HCT116 (cell line): ENCODE measurements around the gene RRAS2. TPM values are rescaled to one million over a fixed set of nuclear protein-coding genes. Genes with fewer than 3 reads are reported as not detected.
"Not testable (repeated sequence)": the region's sequence is repeated elsewhere in the genome, so short reads cannot be mapped to it uniquely, and the experiment has no call there.

ENCODE experiments used
- ATAC-seq: fragments of 200-7000 bp; cut with Tn5 transposase; 2 replicates; pipeline ENCODE4 v1.9.1; 2020; ENCODE audit warnings: mild to moderate bottlenecking, moderate library complexity
- BruUV-seq: library from RNA; stranded (reverse); fragments of 400-500 nt; replicated peaks from 2 replicates; lab custom pipeline; 2021; lab: Mats Ljungman, UMichigan
- CTCF ChIA-PET: fragments of 300-600 bp; sonication (Branson Sonifier 250); formaldehyde crosslinking; loops from one replicate; lab custom pipeline; 2021; ENCODE audit warnings: antibody characterized with exemption; lab: Charles Lee
- POLR2A ChIA-PET: fragments of 300-600, 350-600 bp; sonication (Branson Sonifier 250); formaldehyde crosslinking; loops from one replicate; lab custom pipeline; 2021; ENCODE audit warnings: antibody characterized with exemption; lab: Charles Lee
- RAD21 ChIA-PET, 2 experiments: fragments of 300-600 bp; sonication (Branson Sonifier 250); formaldehyde crosslinking; loops; one replicate each; lab custom pipeline; 2023; ENCODE audit warnings: low total read pairs in 2 of 2; ENCODE audit not compliant: uncharacterized antibody in 2 of 2, unreplicated experiment in 2 of 2, low non-redundant PET in 1 of 2; lab: Charles Lee
- DNase-seq: peaks from one replicate; pipeline ENCODE4 v3.0.0-alpha.2; 2010; ENCODE audit warnings: low read depth, low spot score
- H2AFZ ChIP-seq: fragments of 200-600 bp; shearing (Covaris generic), sonication (generic); 2 replicates; pipeline ENCODE4 v1.6.1; 2017; ENCODE audit warnings: low read depth, mixed run types, mixed read lengths, antibody characterized with exemption, low read length; ENCODE audit not compliant: poor library complexity, severe bottlenecking
- H3K27ac ChIP-seq: 2 replicates; pipeline ENCODE4 v1.5.1; 2012; ENCODE audit warnings: low read depth, low read length
- H3K27me3 ChIP-seq: fragments of 200-600 bp; sonication (generic); 2 replicates; pipeline ENCODE4 v1.6.1; 2016; ENCODE audit warnings: mixed run types, low read length, mixed read lengths; ENCODE audit not compliant: insufficient read depth
- H3K36me3 ChIP-seq, 2 experiments: fragments of 200-500 bp in 1 of 2; fragments of 200-600 bp in 1 of 2; sonication (Bioruptor generic) in 1 of 2; sonication (generic) in 1 of 2; 2 replicates each; pipeline versions ENCODE4 v1.5.1 to v1.6.1; 2014 to 2016; ENCODE audit warnings: low read length in 2 of 2, inconsistent platforms in 1 of 2, mixed read lengths in 1 of 2, mixed run types in 1 of 2; ENCODE audit not compliant: insufficient read depth in 2 of 2, control insufficient read depth in 1 of 2
- H3K4me1 ChIP-seq, 2 experiments: fragments of 200-600 bp in 1 of 2; sonication (generic) in 1 of 2; 2 replicates each; pipeline versions ENCODE4 v1.5.1 to v1.6.1; 2012 to 2017; ENCODE audit warnings: low read length in 2 of 2, inconsistent platforms in 1 of 2, mild to moderate bottlenecking in 1 of 2, mixed read lengths in 1 of 2, mixed run types in 1 of 2, moderate library complexity in 1 of 2; ENCODE audit not compliant: insufficient read depth in 2 of 2, control insufficient read depth in 1 of 2
- H3K4me2 ChIP-seq: fragments of 200-600 bp; sonication (generic); 2 replicates; pipeline ENCODE4 v1.6.1; 2017; ENCODE audit warnings: mixed run types, low read length, mixed read lengths
- H3K4me3 ChIP-seq, 2 experiments: fragments of 200-600 bp in 1 of 2; sonication (generic) in 1 of 2; replicated peaks in 1 of 2; 2 replicates each; pipeline ENCODE4 v1.5.1; 2011 to 2016; ENCODE audit warnings: low read length in 2 of 2, control low read depth in 1 of 2, low read depth in 1 of 2, mild to moderate bottlenecking in 1 of 2, mixed read lengths in 1 of 2, mixed run types in 1 of 2
- H3K79me2 ChIP-seq: fragments of 200-600 bp; sonication (generic); 2 replicates; pipeline ENCODE4 v1.6.1; 2017; ENCODE audit warnings: mild to moderate bottlenecking, mixed run types, low read length, moderate library complexity, mixed read lengths; ENCODE audit not compliant: insufficient read depth
- H3K9ac ChIP-seq: fragments of 200-600 bp; sonication (generic); 2 replicates; pipeline ENCODE4 v1.6.1; 2016; ENCODE audit warnings: low read length, mixed read lengths
- H3K9me2 ChIP-seq: fragments of 200-600 bp; sonication (generic), shearing (Covaris generic); 2 replicates; pipeline ENCODE4 v1.6.1; 2017; ENCODE audit warnings: mixed run types, mild to moderate bottlenecking, moderate library complexity; ENCODE audit not compliant: insufficient read depth
- H3K9me3 ChIP-seq, 2 experiments: fragments of 200-500 bp in 1 of 2; fragments of 200-600 bp in 1 of 2; sonication (Bioruptor generic) in 1 of 2; sonication (generic) in 1 of 2; 2 replicates each; pipeline ENCODE4 v1.6.1; 2014 to 2017; ENCODE audit warnings: low read length in 2 of 2, mixed read lengths in 2 of 2, inconsistent platforms in 1 of 2, low read depth in 1 of 2, mild to moderate bottlenecking in 1 of 2, mixed run types in 1 of 2, moderate library complexity in 1 of 2; ENCODE audit not compliant: control insufficient read depth in 1 of 2, insufficient read depth in 1 of 2
- H4K20me1 ChIP-seq: fragments of 200-600 bp; sonication (generic), shearing (Covaris generic); 2 replicates; pipeline ENCODE4 v1.6.1; 2017; ENCODE audit warnings: mixed run types, mild to moderate bottlenecking, moderate library complexity; ENCODE audit not compliant: insufficient read depth
- CTCF ChIP-seq, 3 experiments: fragments of 200-600 bp in 1 of 3; sonication (generic) in 1 of 3; IDR thresholded peaks in 2 of 3; conservative IDR thresholded peaks in 1 of 3; 2 replicates each; pipeline ENCODE4 v1.5.1; 2012 to 2017; ENCODE audit warnings: low read depth in 2 of 3, low read length in 2 of 3, antibody characterized with exemption in 1 of 3, borderline replicate concordance in 1 of 3, control low read depth in 1 of 3, mild to moderate bottlenecking in 1 of 3, mixed read lengths in 1 of 3, mixed run types in 1 of 3, moderate library complexity in 1 of 3; ENCODE audit not compliant: insufficient read depth in 1 of 3
- ELF1 ChIP-seq: IDR thresholded peaks from 2 replicates; pipeline ENCODE4 v1.6.1; 2012; ENCODE audit warnings: low read depth, borderline replicate concordance
- FOSL1 ChIP-seq: IDR thresholded peaks from 2 replicates; pipeline ENCODE4 v1.6.1; 2012; ENCODE audit warnings: low read depth
- POLR2A ChIP-seq: IDR thresholded peaks from 2 replicates; pipeline ENCODE4 v1.7.0; 2011; ENCODE audit warnings: borderline replicate concordance; ENCODE audit not compliant: insufficient read depth, insufficient read length; ENCODE audit errors: extremely low read depth
- POLR2AphosphoS5 ChIP-seq: IDR thresholded peaks from 2 replicates; pipeline ENCODE4 v1.6.1; 2011; ENCODE audit warnings: mild to moderate bottlenecking, low read depth, low read length, moderate library complexity
- REST ChIP-seq: IDR thresholded peaks from 2 replicates; pipeline ENCODE4 v1.6.1; 2012; ENCODE audit warnings: low read depth
- TCF7L2 ChIP-seq: IDR thresholded peaks from 2 replicates; pipeline ENCODE4 v1.7.0; 2011; ENCODE audit warnings: borderline replicate concordance, inconsistent platforms; ENCODE audit not compliant: insufficient read depth, insufficient read length; ENCODE audit errors: extremely low read depth
- intact Hi-C: fragments of 100-400 bp; cut with micrococcal nuclease; formaldehyde crosslinking; loops from 2 replicates; pipeline ENCODE4 v1.10.0; 2022
- total RNA-seq: library from RNA; stranded (reverse); gene quantifications from one replicate; pipeline ENCODE4 v1.2.1, GENCODE V29; 2021; ENCODE audit not compliant: unreplicated experiment

Gene RRAS2
- total RNA-seq, 1 experiment from 2014 or later: 54.5 TPM

GRCh38 chr11:14288189-14288935 is 70.6 kb downstream of the RRAS2 start:
- H3K9ac ChIP-seq: no peak overlapping the region
- no peaks in the 10 kb centered on the region for H3K27me3 ChIP-seq
- POLR2A ChIA-PET: no interaction called here
- H3K4me1 ChIP-seq: no peaks in the 10 kb centered on the region
- ATAC-seq: no peak
- no peak overlapping the region for H3K4me3 ChIP-seq
- BruUV-seq: no TSS peak
- TF ChIP-seq TCF7L2: no peak
- TF ChIP-seq ELF1: no peak
- TF ChIP-seq FOSL1: no peak
- no peak for TF ChIP-seq REST
- no peak for TF ChIP-seq POLR2AphosphoS5
- no peak for TF ChIP-seq CTCF (IDR thresholded peaks at IDR 0.05 in 2 of 3, conservative IDR thresholded peaks at IDR 0.05 in 1 of 3; ENCODE audit: borderline replicate concordance in 1 of 3, insufficient read depth in 1 of 3, low read depth in 2 of 3, low read length in 2 of 3)
- no peak for TF ChIP-seq POLR2A
- TF ChIP-seq, all 23 proteins: peak for 0
- Histone ChIP-seq H3K36me3 (0 out of 4 replicates have a peak, but pooled peaks cover 0 to 4% of the 10 kb centered on the region in 2 experiments), H3K27ac (no peak overlapping the region), H3K79me2 (no peaks in the 10 kb centered on the region), H2AFZ (no peak overlapping the region), H3K9me3 (no peaks in the 10 kb centered on the region), H4K20me1 (peaks cover 4% of the 10 kb centered on the region; the same call in 1 of the 2 replicates), H3K9me2 (no peaks in the 10 kb centered on the region), H3K4me2 (no peak overlapping the region)
- ChIA-PET RAD21 (no interaction called here), CTCF (no interaction called here)
- DNase-seq: no peak
- intact Hi-C loops: no loop called here

- H2AFZ ChIP-seq, POLR2A ChIA-PET, H4K20me1 ChIP-seq, H3K4me3 ChIP-seq, DNase-seq, intact Hi-C loops, CTCF ChIA-PET, H3K9ac ChIP-seq, H3K4me1 ChIP-seq, H3K27ac ChIP-seq, ATAC-seq, H3K27me3 ChIP-seq, H3K9me2 ChIP-seq, H3K79me2 ChIP-seq, H3K4me2 ChIP-seq, RAD21 ChIA-PET, H3K9me3 ChIP-seq, H3K36me3 ChIP-seq: not testable (repeated sequence)
- TSS peak; percentile 50 for BruUV-seq
Measured at GRCh38 chr11:14278869-14279268, 80.1 kb downstream of the RRAS2 start.
